B cell (primary cell): Measurements from ENCODE around the gene ABHD13. TPM values are rescaled to one million over a fixed set of nuclear protein-coding genes. Genes with fewer than 3 reads are reported as not detected.

Source experiments
- ATAC-seq: fragments of 200-7000 bp; cut with Tn5 transposase; one replicate; pipeline ENCODE4 v1.10.0; 2021; ENCODE audit warnings: low read depth, mild to moderate bottlenecking, moderate number of reproducible peaks, moderate library complexity
- CTCF ChIA-PET: fragments of 350-600 bp; sonication (Branson Sonifier 250); formaldehyde crosslinking; loops from one replicate; lab custom pipeline; 2021; ENCODE audit warnings: antibody characterized with exemption, inconsistent platforms; lab: Charles Lee
- POLR2A ChIA-PET: fragments of 350-600 bp; sonication (Branson Sonifier 250); formaldehyde crosslinking; loops from one replicate; lab custom pipeline; 2021; ENCODE audit warnings: antibody characterized with exemption; lab: Charles Lee
- DNase-seq: peaks from one replicate; pipeline ENCODE4 v3.0.0; 2013
- H2AFZ ChIP-seq: 2 replicates; pipeline ENCODE4 v1.6.1; 2012; ENCODE audit warnings: mild to moderate bottlenecking, low read depth, low read length; ENCODE audit not compliant: insufficient read depth, poor library complexity, severe bottlenecking
- H3K27ac ChIP-seq, 2 donors: 1 replicate in 1 of 2; 2 replicates in 1 of 2; pipeline ENCODE4 v1.5.1; 2012 to 2013; ENCODE audit warnings: low read length in 2 of 2, mild to moderate bottlenecking in 2 of 2, moderate library complexity in 1 of 2
- H3K27me3 ChIP-seq, 4 experiments: fragments of 200-600 bp in 1 of 4; sonication (generic) in 1 of 4; replicated peaks in 1 of 4; 1 replicate in 2 of 4; 2 replicates in 2 of 4; pipeline versions ENCODE4 v1.6.1 to v1.7.0; 2013 to 2016; ENCODE audit warnings: low read length in 3 of 4, mild to moderate bottlenecking in 2 of 4, mixed read lengths in 1 of 4, moderate library complexity in 1 of 4; ENCODE audit not compliant: insufficient read depth in 4 of 4, control insufficient read depth in 3 of 4; ENCODE audit errors: control extremely low read depth in 1 of 4
- H3K36me3 ChIP-seq, 2 experiments: replicated peaks in 1 of 2; 1 replicate in 1 of 2; 2 replicates in 1 of 2; pipeline versions ENCODE4 v1.6.1 to v1.7.1; 2013; ENCODE audit warnings: low read length in 1 of 2; ENCODE audit not compliant: insufficient read depth in 2 of 2, control insufficient read depth in 1 of 2; ENCODE audit errors: control extremely low read depth in 1 of 2, extremely low read depth in 1 of 2
- H3K4me1 ChIP-seq, 2 donors: fragments of 200-600 bp in 1 of 2; sonication (generic) in 1 of 2; 1 replicate in 1 of 2; 2 replicates in 1 of 2; pipeline versions ENCODE4 v1.5.1 to v1.6.1; 2013 to 2017; ENCODE audit warnings: low read length in 2 of 2; ENCODE audit not compliant: control insufficient read depth in 2 of 2, insufficient read depth in 2 of 2
- H3K4me2 ChIP-seq: replicated peaks from 2 replicates; pipeline ENCODE3; 2012; ENCODE audit warnings: mild to moderate bottlenecking, low read depth, low read length; ENCODE audit not compliant: poor library complexity, severe bottlenecking
- H3K4me3 ChIP-seq, 5 experiments: fragments of 200-600 bp in 1 of 5; sonication (generic) in 1 of 5; 1 replicate in 3 of 5; 2 replicates in 2 of 5; pipeline versions ENCODE4 v1.5.1 to v1.7.0; 2011 to 2016; ENCODE audit warnings: low read length in 4 of 5, mild to moderate bottlenecking in 4 of 5, low read depth in 2 of 5, control low read depth in 1 of 5, moderate library complexity in 1 of 5; ENCODE audit not compliant: insufficient read depth in 1 of 5; ENCODE audit errors: control extremely low read depth in 1 of 5, extremely low read depth in 1 of 5
- H3K79me2 ChIP-seq: fragments of 200-600 bp; sonication (generic); one replicate; pipeline ENCODE4 v1.6.0; 2016; ENCODE audit warnings: low read length; ENCODE audit not compliant: control insufficient read depth, insufficient read depth
- H3K9ac ChIP-seq: fragments of 200-600 bp; sonication (generic); 2 replicates; pipeline ENCODE4 v1.6.1; 2017; ENCODE audit warnings: mild to moderate bottlenecking, low read length, moderate library complexity
- H3K9me3 ChIP-seq, 3 donors: one replicate each; pipeline versions ENCODE4 v1.6.1 to v1.7.1; 2013; ENCODE audit warnings: low read length in 2 of 3; ENCODE audit not compliant: control insufficient read depth in 2 of 3, insufficient read depth in 1 of 3; ENCODE audit errors: control extremely low read depth in 1 of 3
- H4K20me1 ChIP-seq: 2 replicates; pipeline ENCODE4 v1.6.0; 2012; ENCODE audit warnings: mild to moderate bottlenecking, low read length; ENCODE audit not compliant: insufficient read depth, control insufficient read depth, poor library complexity, severe bottlenecking
- H3K27ac Mint-ChIP-seq: one replicate; pipeline ENCODE4 v1.8.0; 2021; ENCODE audit warnings: mixed read lengths
- H3K27me3 Mint-ChIP-seq: one replicate; pipeline ENCODE4 v1.8.0; 2021; ENCODE audit warnings: mixed read lengths
- H3K4me1 Mint-ChIP-seq: one replicate; pipeline ENCODE4 v1.8.0; 2021; ENCODE audit warnings: mixed read lengths
- H3K4me3 Mint-ChIP-seq: one replicate; pipeline ENCODE4 v1.8.0; 2021; ENCODE audit warnings: mixed read lengths
- H3K9me3 Mint-ChIP-seq: one replicate; pipeline ENCODE4 v1.8.0; 2022; ENCODE audit warnings: mixed read lengths; ENCODE audit not compliant: insufficient read depth
- CTCF ChIP-seq: fragments of 200-600 bp; IDR thresholded peaks from one replicate; pipeline ENCODE4 v1.8.0; 2022; ENCODE audit warnings: antibody characterized with exemption, mild to moderate bottlenecking
- EZH2 ChIP-seq: IDR thresholded peaks from 2 replicates; pipeline ENCODE4 v1.6.1; 2012; ENCODE audit warnings: borderline replicate concordance, low read depth, mild to moderate bottlenecking, moderate library complexity, low read length; ENCODE audit not compliant: insufficient read depth, poor library complexity, severe bottlenecking
- WGBS: methylation state at CpG from one replicate; pipeline ENCODE4 v1.1.5; 2013; ENCODE audit warnings: missing lambda C conversion rate; ENCODE audit not compliant: insufficient coverage; 5-methylcytosine and 5-hydroxymethylcytosine counted together
- intact Hi-C: fragments of 100-400 bp; cut with micrococcal nuclease; formaldehyde crosslinking; loops from one replicate; pipeline ENCODE4 v1.10.0; 2022
- polyA plus RNA-seq: library from polyadenylated mRNA; depleted of rRNA; stranded (reverse); fragments of >200 nt; gene quantifications from 2 replicates; pipeline ENCODE4 v1.2.3, GENCODE V29; 2012
- total RNA-seq, 2 donors: library from RNA; stranded (reverse); fragments of 120-200 nt in 1 of 2; gene quantifications; 1 replicate in 1 of 2; 2 replicates in 1 of 2; pipeline versions ENCODE4 v1.2.3 to v1.2.4, GENCODE V29; 2013 to 2022

Gene ABHD13
- total and polyA plus RNA-seq, 2 donors (not counting 1 experiment from before 2014, with no cell fraction given) = 6.2 to 14.6 TPM

GRCh38 chr13:108185223-108185622, 33.0 kb upstream of the ABHD13 start:
- Mint-ChIP-seq H3K4me1 (peaks cover 27% of the 10 kb centered on the region), H3K27me3 (peaks cover 3% of the 10 kb centered on the region), H3K27ac (peak overlapping the region; percentile 96), H3K9me3 (no peaks in the 10 kb centered on the region), H3K4me3 (peak overlapping the region; percentile 70)
- Histone ChIP-seq H3K36me3 (no peaks in the 10 kb centered on the region), H3K4me2 (peak overlapping the region; percentile 56), H3K27me3 (no peaks in the 10 kb centered on the region), H3K79me2 (no peaks in the 10 kb centered on the region), H4K20me1 (no peaks in the 10 kb centered on the region), H3K9me3 (peaks cover 0 to 5% (median 0%) of the 10 kb centered on the region in 3 donors), H3K4me1 (peaks cover 23 to 30% of the 10 kb centered on the region in 2 donors), H3K9ac (peak overlapping the region; percentile 24), H3K27ac (peak overlapping the region; percentile 75 to 77), H2AFZ (peak overlapping the region; percentile 55), H3K4me3 (peak overlapping the region in 1 of 5 experiments; percentile 43)
- no peak for TF ChIP-seq EZH2
- TF ChIP-seq CTCF = no peak
- DNase-seq (peak; percentile 65), ATAC-seq (peak; percentile 82)
- 0% methylated on average over 1 of the region's 3 CpGs for WGBS
- CTCF ChIA-PET = interaction anchor here (0.6 kb wide), 1 partner anchor 9 kb away, joined by 3 read pairs; no protein-coding TSS in a partner anchor
- POLR2A ChIA-PET = no interaction called here
- intact Hi-C loops = loop anchor here (2.0 kb wide), 1 partner anchor 30 kb away; the partner anchor contains the start of gene LIG4

- no peak for ATAC-seq
- H3K36me3 ChIP-seq = no peaks in the 10 kb centered on the region
- DNase-seq = no peak
- peaks cover 23 to 28% of the 10 kb centered on the region in 2 donors for H3K4me1 ChIP-seq
- H2AFZ ChIP-seq = no peak overlapping the region
- no peak overlapping the region for H3K27ac Mint-ChIP-seq
- no peaks in the 10 kb centered on the region for H3K27me3 ChIP-seq
- H3K27ac ChIP-seq = no peak overlapping the region
- CTCF ChIA-PET = interaction anchor here (1.0 kb wide), 1 partner anchor 10 kb away, joined by 3 read pairs; no protein-coding TSS in a partner anchor
- peaks cover 3% of the 10 kb centered on the region for H3K27me3 Mint-ChIP-seq
- H3K4me1 Mint-ChIP-seq = peaks cover 26% of the 10 kb centered on the region
- POLR2A ChIA-PET = no interaction called here
- no peak for TF ChIP-seq CTCF
- no peak for TF ChIP-seq EZH2
- intact Hi-C loops = no loop called here
- no peak overlapping the region for H3K4me3 Mint-ChIP-seq
- WGBS = no CpG with 5 or more reads among the region's 2 CpGs
- no peak overlapping the region for H3K9ac ChIP-seq
- H4K20me1 ChIP-seq = no peaks in the 10 kb centered on the region
- no peak overlapping the region for H3K4me3 ChIP-seq
- H3K4me2 ChIP-seq = no peak overlapping the region
- no peaks in the 10 kb centered on the region for H3K9me3 Mint-ChIP-seq
- H3K79me2 ChIP-seq = no peaks in the 10 kb centered on the region
- peaks cover 0 to 5% (median 0%) of the 10 kb centered on the region in 3 donors for H3K9me3 ChIP-seq
These were observed 29.9 kb upstream of the ABHD13 start for GRCh38 chr13:108188260-108188659.
